ENCODE measurements around the gene ZNF587B.
"Not testable (repeated sequence)": the region's sequence is repeated elsewhere in the genome, so short reads cannot be mapped to it uniquely, and the experiment has no call there.

Gene ZNF587B

DNA sequence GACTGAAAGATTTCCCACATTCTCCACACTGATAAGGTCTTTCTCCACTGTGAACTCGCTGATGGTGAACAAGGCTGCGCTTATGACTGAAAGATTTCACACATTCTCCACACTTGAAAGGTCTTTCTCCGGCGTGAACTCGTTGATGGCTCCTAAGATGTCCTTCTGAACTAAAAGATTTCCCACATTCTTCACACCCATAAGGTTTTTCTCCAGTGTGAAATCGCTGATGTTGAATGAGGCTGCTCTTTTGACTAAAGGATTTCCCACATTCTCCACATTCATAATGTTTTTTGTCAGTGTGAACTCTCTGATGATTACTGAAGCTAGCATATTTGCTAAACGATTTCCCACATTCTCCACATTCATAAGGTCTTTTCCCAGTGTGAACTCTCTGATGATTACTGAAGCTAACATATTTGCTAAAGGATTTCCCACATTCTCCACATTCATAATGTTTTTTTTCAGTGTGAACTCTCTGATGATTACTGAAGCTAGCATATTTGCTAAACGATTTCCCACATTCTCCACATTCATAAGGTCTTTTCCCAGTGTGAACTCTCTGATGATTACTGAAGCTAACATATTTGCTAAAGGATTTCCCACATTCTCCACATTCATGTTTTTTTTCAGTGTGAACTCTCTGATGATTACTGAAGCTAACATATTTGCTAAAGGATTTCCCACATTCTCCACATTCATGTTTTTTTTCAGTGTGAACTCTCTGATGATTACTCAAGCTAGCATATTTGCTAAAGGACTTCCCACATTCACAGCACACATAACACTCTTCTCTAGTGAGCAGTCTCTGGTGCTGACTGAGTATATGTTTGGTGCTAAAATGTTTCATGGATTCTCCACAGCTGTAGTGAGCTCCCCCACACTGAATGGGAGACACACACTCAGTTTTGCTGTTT is 44.0 kb downstream of the ZNF587B start:
- DNase-seq: not testable (repeated sequence)

DNA sequence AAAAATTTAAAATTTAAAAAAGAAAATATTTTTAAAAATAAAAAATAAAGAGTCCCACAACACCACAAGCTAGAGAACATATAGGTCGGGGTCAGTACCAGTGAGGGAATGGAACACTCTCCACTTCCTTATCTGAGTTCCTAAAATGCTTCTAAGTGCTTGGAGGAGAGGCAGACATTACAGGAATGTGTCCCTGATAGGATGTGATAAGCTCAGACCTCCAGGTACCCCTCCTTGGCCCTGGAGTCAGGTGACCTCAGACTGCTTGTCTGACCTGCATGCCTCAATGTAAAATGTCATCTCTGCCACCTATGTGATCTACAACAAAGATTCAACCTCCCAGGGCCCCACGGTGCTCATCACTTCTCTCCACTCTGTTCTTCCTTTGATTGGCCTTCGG is 55.9 kb downstream of the ZNF587B start:
- no peak for DNase-seq

DNA sequence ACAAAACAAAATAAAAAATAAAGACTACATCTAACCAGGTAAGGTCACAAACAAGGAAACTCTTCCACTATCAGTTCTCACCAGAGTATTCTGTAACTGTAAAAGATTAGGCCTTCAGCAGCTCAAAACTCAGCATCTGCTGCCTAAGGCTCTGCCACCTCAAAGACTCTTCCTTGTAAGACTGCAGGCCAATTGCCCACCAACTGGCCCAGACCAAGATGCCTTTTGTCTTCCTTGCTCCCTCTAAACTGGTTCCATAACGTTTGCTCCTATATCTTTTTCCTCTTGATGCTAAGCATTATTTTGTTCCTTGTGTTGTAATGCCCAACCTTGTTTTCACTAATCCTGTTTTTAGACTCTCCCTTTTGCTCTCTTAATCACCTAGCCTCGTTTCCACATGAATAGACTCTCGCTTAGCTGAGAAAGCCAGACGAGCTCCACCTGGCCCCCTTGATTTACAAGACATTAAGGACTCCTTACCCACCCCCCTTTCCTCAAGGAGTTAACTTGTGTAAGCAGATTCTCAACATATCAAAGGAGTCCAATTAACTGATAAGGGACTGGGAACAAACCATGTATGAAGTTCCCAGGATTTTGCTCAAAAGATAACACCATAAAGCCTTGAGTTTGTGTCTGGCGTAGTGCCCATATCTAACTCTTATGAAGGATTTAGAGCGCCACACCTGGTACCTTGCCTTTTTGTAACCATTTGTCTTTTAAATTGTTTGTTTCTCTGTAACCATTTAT is 57.3 kb downstream of the ZNF587B start:
- no peak for DNase-seq

DNA sequence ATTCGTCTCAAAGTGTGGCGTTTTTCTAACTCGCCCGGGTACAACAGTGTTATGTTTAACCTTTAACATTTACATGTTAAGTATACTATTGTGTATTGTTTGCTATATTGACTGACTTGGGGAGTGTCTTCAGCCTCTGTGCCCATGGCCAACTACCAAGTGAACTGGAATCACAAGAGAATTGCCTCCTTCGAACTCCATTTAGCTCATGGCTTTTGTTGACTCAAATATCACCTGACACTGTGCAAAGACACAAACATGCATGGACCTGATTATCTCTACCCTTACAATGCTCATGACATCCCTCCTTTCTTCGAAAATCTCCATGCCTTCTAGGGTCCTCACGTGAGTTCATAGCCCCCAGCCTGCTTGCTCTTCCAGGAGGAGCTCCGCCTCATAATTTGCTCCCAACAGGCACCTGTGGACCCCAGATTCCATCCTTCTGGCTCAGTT is 58.0 kb downstream of the ZNF587B start:
- no peak for DNase-seq

GRCh38 chr19:57888560-57889231 is 58.6 kb downstream of the ZNF587B start, which contains the start of gene ZNF814:
TSS of gene ZNF814 (minus strand) at chr19:57889037. CDS start at chr19:57888802, 235 bp downstream.
- peak; percentile 73 for DNase-seq

GRCh38 chr19:57890706-57891105 is 60.6 kb downstream of the ZNF587B start:
- DNase-seq: not testable (repeated sequence)

Data from activated T-cell treated with anti-CD3 and anti-CD28 coated beads for 4 hours (primary cell).